GM18907 (cell line): ENCODE measurements around the gene ATG5.

Experiments
- ATAC-seq: cut with Tn5 transposase; IDR thresholded peaks from one replicate; pipeline ENCODE4 v1.9.1; 2021; ENCODE audit warnings: mild to moderate bottlenecking, moderate library complexity; ENCODE audit not compliant: unreplicated experiment

The ATG5 gene

GRCh38 chr6:106226676-106227075, 98.9 kb downstream of the ATG5 start:
- no peak for ATAC-seq

DNA sequence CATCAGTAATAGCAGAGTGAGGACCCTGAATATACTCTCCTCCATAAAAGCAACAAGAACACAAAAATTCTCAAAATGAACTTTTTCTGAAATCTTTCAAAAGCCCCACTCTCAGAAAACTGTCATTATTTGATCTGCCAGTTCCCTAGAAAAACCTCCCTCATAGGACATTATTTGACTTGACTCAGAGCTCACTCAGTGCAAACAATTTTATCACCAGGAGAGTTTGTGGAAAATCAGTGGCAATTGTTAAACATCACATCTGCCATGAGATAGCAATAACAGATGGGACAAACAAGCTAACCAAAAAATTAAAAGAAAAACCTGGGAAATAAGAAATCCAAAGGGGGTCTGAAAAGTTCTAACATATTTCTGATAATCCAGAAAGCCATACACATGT, 100.0 kb downstream of the ATG5 start:
- no peak for ATAC-seq

DNA sequence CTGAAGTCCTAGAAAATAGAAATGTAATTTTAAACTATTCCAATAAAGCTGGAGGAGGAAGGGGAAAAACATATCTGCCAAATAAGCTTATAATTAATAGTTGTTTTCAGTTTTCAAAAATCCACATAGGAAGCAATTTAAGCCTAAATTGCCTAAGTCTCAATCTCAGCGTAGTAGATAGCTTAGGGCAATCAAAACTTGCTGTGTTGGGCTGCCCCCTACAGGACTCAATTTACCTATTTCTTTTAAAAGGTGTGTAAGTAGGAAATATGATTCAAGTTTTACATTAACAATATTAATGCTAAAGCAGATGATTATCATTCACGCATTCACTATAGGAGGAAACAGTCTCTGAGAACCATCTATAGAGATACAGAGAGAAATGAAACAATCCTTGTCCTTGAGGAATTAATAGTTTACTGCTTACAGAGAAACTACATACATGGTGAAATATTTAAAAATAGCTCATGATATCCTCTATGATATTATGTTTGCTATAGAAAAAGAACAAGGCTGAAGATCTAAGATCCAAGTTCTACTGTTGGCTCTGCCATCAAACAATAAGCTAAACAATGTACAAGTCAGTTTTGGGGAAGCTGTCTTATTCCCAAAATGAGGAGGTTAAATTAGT, 102.1 kb downstream of the ATG5 start:
- peak; percentile 75 for ATAC-seq

DNA sequence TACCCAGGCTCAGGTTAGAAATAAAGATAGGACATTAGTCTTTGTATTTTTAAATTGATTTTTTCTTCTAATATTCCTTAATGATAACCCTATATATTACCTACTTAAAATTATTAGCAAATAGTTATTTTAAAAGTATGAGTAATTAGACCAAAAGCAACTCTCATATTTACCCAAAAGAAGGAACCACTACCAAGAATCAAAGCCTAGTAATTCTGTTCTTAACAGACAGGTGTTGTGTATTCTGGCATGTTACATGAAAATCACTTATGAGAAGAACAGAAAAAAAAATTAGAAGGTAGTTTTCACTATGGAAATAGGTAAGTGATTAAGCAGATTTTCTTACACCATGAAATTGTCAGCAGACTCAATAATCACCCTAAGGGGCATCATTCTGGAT, 105.1 kb downstream of the ATG5 start:
- ATAC-seq, result peak; percentile 61

- ATAC-seq, result no peak
Measured at GRCh38 chr6:106216527-106216926, 109.0 kb downstream of the ATG5 start.

- ATAC-seq, result no peak
Measured at GRCh38 chr6:106215608-106216007, 110.0 kb downstream of the ATG5 start.

DNA sequence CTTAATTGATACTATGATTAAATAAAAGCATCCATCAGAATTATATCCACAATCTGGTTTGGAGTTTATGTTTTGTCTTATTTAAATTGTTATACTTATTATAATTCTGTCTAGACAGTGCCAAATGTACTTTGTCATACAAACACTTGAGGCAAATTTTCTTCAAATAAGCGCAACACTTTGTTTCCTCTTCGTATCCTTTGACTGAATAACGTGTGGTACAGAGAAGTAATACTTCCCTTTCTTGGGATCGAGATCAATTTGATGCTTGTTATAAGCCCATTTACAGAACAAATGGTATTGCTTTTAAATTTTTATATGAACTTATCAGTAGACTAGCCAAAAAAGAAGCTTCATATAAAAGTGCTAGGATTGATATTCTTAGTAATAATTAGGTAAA, 111.0 kb downstream of the ATG5 start:
- ATAC-seq, result no peak

DNA sequence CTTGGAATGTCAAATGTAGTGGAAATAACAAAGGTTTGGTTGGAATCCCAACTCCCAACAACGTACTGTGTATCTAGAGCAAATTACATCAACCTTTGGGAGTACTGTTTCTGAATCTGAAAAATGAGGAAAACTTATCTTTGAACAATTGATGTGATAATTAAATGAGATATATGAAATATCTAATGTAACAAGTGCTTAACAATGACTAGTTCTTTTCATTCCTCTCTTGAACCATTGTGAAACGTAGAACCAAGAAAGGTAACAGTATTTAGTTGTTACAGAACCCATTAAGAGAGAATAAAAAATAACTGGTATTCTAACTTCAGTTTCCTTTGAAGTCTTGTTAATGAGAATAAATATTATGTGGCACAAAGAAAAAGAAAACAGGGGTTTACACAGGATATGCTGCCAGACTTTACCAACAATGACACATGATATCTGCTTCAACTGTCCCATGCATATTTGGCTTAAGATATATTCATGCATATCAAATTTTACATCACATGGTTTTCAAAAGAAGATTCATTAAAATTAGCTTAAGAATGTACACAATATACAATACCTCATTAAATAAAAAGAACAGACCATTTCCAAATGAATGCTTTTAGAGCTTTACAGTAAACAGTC, 111.8 kb downstream of the ATG5 start:
- no peak for ATAC-seq

DNA sequence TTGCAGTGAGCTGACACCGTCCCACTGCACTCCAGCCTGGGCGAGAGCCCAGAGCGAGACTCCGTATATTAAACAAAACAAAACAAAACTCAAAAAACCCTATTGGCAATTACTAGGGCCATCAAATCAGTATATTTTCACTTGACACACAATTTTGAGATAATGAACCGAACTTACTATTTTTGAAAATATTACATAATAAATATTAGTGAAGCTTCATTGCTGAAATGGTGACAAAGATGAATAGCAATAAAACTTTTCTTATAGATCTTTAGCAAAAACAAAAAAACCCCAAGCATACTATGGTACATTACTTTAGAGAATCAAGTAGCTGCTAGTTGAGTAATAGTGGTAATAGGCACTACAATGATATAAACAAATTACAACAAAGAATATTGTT, 113.0 kb downstream of the ATG5 start:
- ATAC-seq, result no peak

DNA sequence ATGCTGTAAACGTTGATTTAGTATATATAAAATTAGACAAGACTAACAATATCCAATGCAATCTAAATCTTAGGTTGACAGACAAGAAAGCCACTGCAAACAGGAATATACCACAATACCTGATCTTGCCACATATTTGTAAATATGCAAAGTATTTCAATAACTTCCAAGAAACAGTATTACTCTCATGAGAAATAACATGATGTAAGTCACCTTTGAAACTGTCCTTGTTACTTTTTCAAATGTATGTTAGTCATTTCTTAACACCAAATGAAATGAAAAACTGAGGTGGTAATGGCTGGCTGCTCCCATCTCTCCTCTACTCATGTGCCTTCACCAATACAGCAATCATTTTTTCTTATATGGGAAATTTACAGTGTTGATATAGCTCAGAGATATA, 118.7 kb downstream of the ATG5 start:
- ATAC-seq, result peak; percentile 59

GRCh38 chr6:106204961-106205360, 120.6 kb downstream of the ATG5 start:
- no peak for ATAC-seq

- ATAC-seq, result no peak
Measured at GRCh38 chr6:106199998-106200397, 125.6 kb downstream of the ATG5 start.

GRCh38 chr6:106199331-106199730, 126.2 kb downstream of the ATG5 start:
- ATAC-seq, result no peak

GRCh38 chr6:106197441-106197840, 128.1 kb downstream of the ATG5 start:
- no peak for ATAC-seq

DNA sequence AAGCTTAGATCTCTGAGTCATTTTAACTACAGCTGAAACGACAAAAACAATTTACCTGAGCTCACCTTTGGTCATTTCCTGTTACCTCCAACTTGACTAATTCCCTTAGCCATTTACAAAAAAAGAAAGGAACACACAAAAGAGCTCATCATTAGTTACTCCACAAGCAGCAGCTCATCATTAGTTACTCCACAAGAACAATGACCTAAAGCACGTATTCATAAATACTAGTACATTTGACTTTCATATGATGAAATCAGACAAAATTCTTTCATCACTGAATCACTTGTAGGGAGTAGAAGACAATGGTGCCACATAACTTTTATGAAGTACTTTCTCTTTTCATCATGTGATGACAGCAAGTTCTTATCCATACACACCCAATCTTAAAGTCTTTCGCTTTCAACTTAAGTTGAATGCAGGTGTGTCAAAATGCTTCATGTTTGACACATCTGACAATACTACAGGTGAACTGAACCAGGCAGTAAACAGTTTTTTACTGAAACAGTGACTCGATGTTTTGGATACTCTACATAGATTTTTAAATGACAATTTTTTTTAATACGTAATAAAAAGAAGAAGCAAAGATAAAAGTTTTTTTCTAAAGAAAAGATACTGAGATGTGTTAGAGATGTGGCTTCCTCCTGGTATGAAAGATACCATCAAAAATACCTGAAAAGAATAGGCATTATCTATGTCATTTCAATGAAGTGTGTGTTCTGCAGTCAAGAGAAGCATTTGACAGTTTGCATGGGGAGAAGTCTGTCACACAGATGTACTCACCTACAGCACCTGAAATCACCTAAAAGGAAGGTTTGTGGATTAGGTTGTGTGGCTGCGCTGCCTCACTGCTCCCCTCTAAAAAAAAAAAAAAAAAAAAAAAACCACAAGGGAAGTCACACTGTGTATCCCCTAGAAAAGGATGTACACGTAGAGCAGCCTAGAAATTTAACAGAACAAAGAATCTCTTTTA, 130.3 kb downstream of the ATG5 start:
- ATAC-seq, result peak; percentile 63

DNA sequence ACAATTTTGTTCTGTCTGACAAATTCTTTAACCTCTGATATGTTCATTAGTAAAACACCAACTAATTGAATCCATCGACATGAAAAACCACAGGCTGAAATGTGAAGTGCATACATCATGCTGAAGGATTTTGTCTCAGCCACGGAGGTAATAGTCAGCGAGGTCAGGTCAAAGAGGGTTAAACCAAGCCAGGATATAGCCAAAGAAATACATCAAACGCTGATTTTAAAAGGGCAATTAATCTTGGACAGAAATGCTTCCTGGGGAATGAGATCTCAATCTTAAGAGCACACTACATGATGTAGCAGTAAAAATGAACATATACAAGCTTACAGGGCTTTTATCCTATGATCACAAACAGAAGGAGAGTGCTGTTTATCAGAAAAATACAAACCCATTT, 132.7 kb downstream of the ATG5 start:
- ATAC-seq, result no peak

GRCh38 chr6:106188104-106188794, 137.3 kb downstream of the ATG5 start:
- no peak for ATAC-seq

- no peak for ATAC-seq
Measured at GRCh38 chr6:106187424-106187982, 138.1 kb downstream of the ATG5 start.

DNA sequence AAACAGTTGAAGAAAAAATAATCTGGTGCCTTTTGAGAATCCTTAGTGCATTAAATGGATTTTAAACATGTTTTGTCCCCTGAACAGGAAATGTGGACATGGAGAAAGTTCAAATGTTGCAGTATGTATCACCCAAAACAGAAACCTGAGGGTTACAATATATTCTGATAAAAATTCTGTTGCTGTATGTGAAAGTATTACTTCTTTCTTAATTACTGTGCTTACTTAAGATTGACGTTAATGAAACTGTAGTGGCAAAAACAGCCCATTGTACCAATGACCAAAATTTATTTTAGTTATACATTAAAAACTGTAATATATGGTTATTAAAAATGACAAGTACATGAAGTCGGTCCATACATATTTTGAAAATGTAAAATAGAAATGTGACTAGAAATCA, 138.8 kb downstream of the ATG5 start:
- ATAC-seq, result no peak

- ATAC-seq, result peak; percentile 31
Measured at GRCh38 chr6:106186172-106186571, 139.4 kb downstream of the ATG5 start.

DNA sequence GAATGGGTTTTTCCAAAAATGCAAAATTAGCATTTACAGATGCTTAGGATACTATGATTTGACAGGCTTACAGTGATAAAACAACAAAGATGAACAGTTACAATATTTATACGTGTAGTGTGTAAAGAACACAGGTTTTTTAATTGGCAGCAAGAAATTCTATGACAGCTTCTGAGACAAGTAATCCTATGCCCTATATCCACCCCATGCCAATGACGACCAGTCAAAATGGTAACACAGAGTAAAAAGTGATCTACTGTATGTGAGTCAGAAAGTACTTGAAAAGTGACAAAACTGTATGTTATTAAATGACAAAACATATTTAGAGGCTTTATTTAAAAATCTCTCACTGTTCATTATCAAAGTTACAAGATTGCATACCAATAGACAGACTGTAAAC, 139.9 kb downstream of the ATG5 start:
- ATAC-seq, result no peak
